K562 (cell line): ENCODE data around the gene YAP1. TPM values are rescaled to one million over a fixed set of nuclear protein-coding genes. Genes with fewer than 3 reads are reported as not detected.

Experiments
- ATAC-seq: fragments of 200-7000 bp; cut with Tn5 transposase; 3 replicates; pipeline ENCODE4 v1.9.1; 2020; ENCODE audit warnings: moderate library complexity
- BruUV-seq: library from RNA; stranded (reverse); fragments of 400-500 nt; replicated peaks from 2 replicates; lab custom pipeline; 2021; lab: Mats Ljungman, UMichigan
- CTCF ChIA-PET: fragments of 300-600 bp; formaldehyde crosslinking; extraction: SDS; loops from one replicate; lab custom pipeline; 2021; ENCODE audit warnings: low intra/inter-chr PET ratio; lab: Yijun Ruan, JAX
- POLR2A ChIA-PET: fragments of 300-600, 350-650 bp; sonication (Branson Sonifier 250); formaldehyde crosslinking; extraction: SDS; loops from one replicate; lab custom pipeline; 2021; ENCODE audit warnings: antibody characterized with exemption, inconsistent platforms; lab: Yijun Ruan, JAX
- DNase-seq, 4 experiments: peaks; one replicate each; pipeline versions ENCODE4 v3.0.0 to v3.0.0-alpha.2; 2011 to 2018; ENCODE audit warnings: low spot score in 3 of 4, mixed read lengths in 3 of 4; ENCODE audit errors: extremely low read depth in 1 of 4
- FAIRE-seq: peaks from 2 replicates; lab custom pipeline; 2011; peaks lifted over from hg19 to GRCh38; lab: Jason Lieb, UNC
- H2AFZ ChIP-seq: 2 replicates; pipeline ENCODE4 v1.6.0; 2011; ENCODE audit warnings: low read depth, low read length, control low read depth, inconsistent platforms
- H3K27ac ChIP-seq: fragments of 200-600 bp; 3 replicates; pipeline ENCODE4 v1.8.0; 2011; ENCODE audit warnings: low read depth, mild to moderate bottlenecking, control low read depth, inconsistent platforms, low read length, moderate library complexity, mixed read lengths; ENCODE audit errors: extremely low read depth
- H3K27me3 ChIP-seq, 2 experiments: fragments of 300-600 bp in 1 of 2; 2 replicates in 1 of 2; 3 replicates in 1 of 2; pipeline versions ENCODE4 v1.6.0 to v1.8.0; 2011; ENCODE audit warnings: inconsistent platforms in 2 of 2, low read length in 2 of 2, mild to moderate bottlenecking in 1 of 2, mixed read lengths in 1 of 2, moderate library complexity in 1 of 2; ENCODE audit not compliant: control insufficient read depth in 2 of 2, insufficient read depth in 2 of 2
- H3K36me3 ChIP-seq: fragments of 300-600 bp; 3 replicates; pipeline ENCODE4 v1.8.0; 2011; ENCODE audit warnings: mild to moderate bottlenecking, low read length, inconsistent platforms; ENCODE audit not compliant: control insufficient read depth, insufficient read depth
- H3K4me1 ChIP-seq, 2 experiments: fragments of 200-600 bp in 1 of 2; replicated peaks in 1 of 2; 2 replicates in 1 of 2; 3 replicates in 1 of 2; pipeline versions ENCODE4 v1.5.1 to v1.8.0; 2011; ENCODE audit warnings: inconsistent platforms in 2 of 2, low read length in 2 of 2, mild to moderate bottlenecking in 1 of 2, mixed read lengths in 1 of 2, moderate library complexity in 1 of 2; ENCODE audit not compliant: control insufficient read depth in 2 of 2, insufficient read depth in 2 of 2
- H3K4me2 ChIP-seq: 2 replicates; pipeline ENCODE4 v1.6.1; 2011; ENCODE audit warnings: low read length, control low read depth, inconsistent platforms, mixed read lengths; ENCODE audit not compliant: insufficient read depth
- H3K4me3 ChIP-seq: fragments of 200-600 bp; sonication (generic), shearing (Covaris generic); 2 replicates; pipeline ENCODE4 v1.5.1; 2016; ENCODE audit warnings: control low read depth, inconsistent platforms
- H3K79me2 ChIP-seq: fragments of 200-600 bp; 3 replicates; pipeline ENCODE4 v1.8.0; 2011; ENCODE audit warnings: low read length, inconsistent platforms; ENCODE audit not compliant: control insufficient read depth, insufficient read depth
- H3K9ac ChIP-seq, 2 experiments: 2 replicates each; pipeline versions ENCODE4 v1.6.0 to v1.6.1; 2011; ENCODE audit warnings: low read depth in 2 of 2, low read length in 2 of 2, control low read depth in 1 of 2, inconsistent platforms in 1 of 2, mild to moderate bottlenecking in 1 of 2, mixed read lengths in 1 of 2; ENCODE audit not compliant: insufficient read depth in 1 of 2
- H3K9me1 ChIP-seq: one replicate; pipeline ENCODE4 v1.6.0; 2011; ENCODE audit warnings: inconsistent platforms, mild to moderate bottlenecking, low read length, moderate library complexity; ENCODE audit not compliant: control insufficient read depth, insufficient read depth
- H3K9me3 ChIP-seq: replicated peaks from 2 replicates; pipeline ENCODE4 v1.5.1; 2011; ENCODE audit warnings: low read depth, low read length, inconsistent platforms; ENCODE audit not compliant: control insufficient read depth, insufficient read depth
- H4K20me1 ChIP-seq: replicated peaks from 2 replicates; pipeline ENCODE4 v1.6.1; 2011; ENCODE audit warnings: low read length, inconsistent platforms, mixed read lengths; ENCODE audit not compliant: control insufficient read depth, insufficient read depth
- ATF7 ChIP-seq: fragments of 450-650 bp; IDR thresholded peaks from 2 replicates; pipeline ENCODE4 v1.7.1; 2014; ENCODE audit warnings: mild to moderate bottlenecking, moderate library complexity
- CBX5 ChIP-seq: IDR thresholded peaks from 2 replicates; pipeline ENCODE4 v1.6.1; 2014; ENCODE audit warnings: low read depth, borderline replicate concordance
- HCFC1 ChIP-seq: IDR thresholded peaks from 2 replicates; pipeline ENCODE4 v1.6.1; 2012; ENCODE audit warnings: low read depth, low read length, improper control_type of control experiment
- KDM4B ChIP-seq, 2 experiments: fragments of 450-650 bp in 1 of 2; sonication (generic) in 1 of 2; IDR thresholded peaks; 2 replicates each; pipeline ENCODE4 v1.6.1; 2016 to 2017; ENCODE audit warnings: borderline replicate concordance in 2 of 2, antibody characterized with exemption in 1 of 2, low read depth in 1 of 2, mild to moderate bottlenecking in 1 of 2
- KLF16 ChIP-seq: IDR thresholded peaks from 2 replicates; pipeline ENCODE4 v1.6.1; 2016; ENCODE audit warnings: antibody characterized with exemption
- MLX ChIP-seq, 2 experiments: fragments of 450-650 bp in 1 of 2; sonication (generic) in 1 of 2; formaldehyde crosslinking; conservative IDR thresholded peaks; 2 replicates each; pipeline versions ENCODE4 v1.4.0 to v1.8.1; 2020 to 2022; ENCODE audit warnings: mild to moderate bottlenecking in 1 of 2, missing genetic modification reagents in 1 of 2
- MTA3 ChIP-seq: fragments of 450-650 bp; formaldehyde crosslinking; IDR thresholded peaks from 2 replicates; pipeline ENCODE4 v1.6.1; 2017; ENCODE audit warnings: mild to moderate bottlenecking, borderline replicate concordance
- PHB2 ChIP-seq: fragments of 450-650 bp; IDR thresholded peaks from 2 replicates; pipeline ENCODE4 v1.6.1; 2017; ENCODE audit warnings: low read depth
- RBM34 ChIP-seq: fragments of 200-400 bp; formaldehyde crosslinking; IDR thresholded peaks from 2 replicates; pipeline ENCODE4 v1.6.1; 2018; ENCODE audit warnings: low read length, borderline replicate concordance; ENCODE audit not compliant: insufficient read depth
- RFX5 ChIP-seq: IDR thresholded peaks from 2 replicates; pipeline ENCODE4 v1.6.1; 2011; ENCODE audit warnings: low read depth, mild to moderate bottlenecking, improper control_type of control experiment, low read length
- SMARCA5 ChIP-seq: fragments of 450-650 bp; IDR thresholded peaks from 2 replicates; pipeline ENCODE4 v1.6.1; 2016
- SMARCE1 ChIP-seq: fragments of 450-650 bp; IDR thresholded peaks from 2 replicates; pipeline ENCODE4 v1.7.1; 2016; ENCODE audit warnings: mild to moderate bottlenecking
- TAF9B ChIP-seq: fragments of 450-650 bp; IDR thresholded peaks from 2 replicates; pipeline ENCODE4 v1.6.1; 2018; ENCODE audit warnings: mild to moderate bottlenecking; ENCODE audit not compliant: partially characterized antibody
- TBL1XR1 ChIP-seq, 2 experiments: IDR thresholded peaks; 2 replicates each; pipeline ENCODE4 v1.6.1; 2012; ENCODE audit warnings: improper control_type of control experiment in 2 of 2, low read length in 2 of 2, mild to moderate bottlenecking in 1 of 2
- ZNF165 ChIP-seq: fragments of 250-450 bp; sonication (Bioruptor Pico); IDR thresholded peaks from 2 replicates; pipeline ENCODE4 v1.4.0; 2020; ENCODE audit warnings: borderline replicate concordance
- ZNF174 ChIP-seq: fragments of 250-450 bp; sonication (Bioruptor Pico); IDR thresholded peaks from 2 replicates; pipeline ENCODE4 v1.4.0; 2020; ENCODE audit warnings: mild to moderate bottlenecking
- ZNF23 ChIP-seq: fragments of 250-450 bp; sonication (Bioruptor Pico); IDR thresholded peaks from 2 replicates; pipeline ENCODE4 v1.4.0; 2020; ENCODE audit warnings: mild to moderate bottlenecking
- ZNF395 ChIP-seq: fragments of 200-800 bp; sonication (Bioruptor generic); IDR thresholded peaks from 2 replicates; pipeline ENCODE4 v1.6.1; 2017; ENCODE audit warnings: missing genetic modification characterization, missing compliant biosample characterization
- ZNF717 ChIP-seq: fragments of 250-450 bp; sonication (Bioruptor Pico); IDR thresholded peaks from 2 replicates; pipeline ENCODE4 v1.5.0; 2021
- ZNF79 ChIP-seq: fragments of 250-450 bp; sonication (Bioruptor Pico); IDR thresholded peaks from 2 replicates; pipeline ENCODE4 v1.4.0; 2020; ENCODE audit warnings: low read depth, mild to moderate bottlenecking, moderate library complexity
- whole genome bisulfite sequencing: fragments of 100-300 bp; shearing (Covaris generic); methylation state at CpG from one replicate; pipeline ENCODE4 v1.1.6; 2016; ENCODE audit warnings: low coverage, mixed read lengths; ENCODE audit not compliant: insufficient coverage; ENCODE audit errors: missing lambda C conversion rate; 5-methylcytosine and 5-hydroxymethylcytosine counted together
- in situ Hi-C: fragments of 300-500 bp; cut with MboI; formaldehyde crosslinking; loops from 4 replicates; pipeline ENCODE4 v1.15.0; 2018; ENCODE audit warnings: inconsistent platforms, mixed read lengths
- intact Hi-C: fragments of 100-400 bp; cut with micrococcal nuclease; formaldehyde crosslinking; loops from 2 replicates; pipeline ENCODE4 v1.14.2; 2022
- polyA plus RNA-seq, 8 experiments: library from polyadenylated mRNA; depleted of rRNA in 4 of 8; stranded (reverse) in 5 of 8; unstranded in 3 of 8; fragments of >200 nt; fragmentation: Nextera tagmentation in 2 of 8; fragmentation: Illumina TruSeq in 1 of 8; extraction: Ambion mirVana in 2 of 8; extraction: Trizol in 1 of 8; gene quantifications; 2 replicates each; pipeline versions ENCODE4 v1.2.1 to v1.2.3, GENCODE V29; 2011 to 2014; ENCODE audit warnings: inconsistent platforms in 1 of 8, missing spikeins in 1 of 8
- total RNA-seq, 7 experiments: library from RNA; depleted of rRNA in 6 of 7; stranded (reverse); fragments of >200 nt in 6 of 7; fragmentation: Illumina TruSeq in 2 of 7; extraction: Trizol in 2 of 7; gene quantifications; 2 replicates each; pipeline versions ENCODE4 v1.2.1 to v1.2.3, GENCODE V29; 2011 to 2021; ENCODE audit warnings: low replicate concordance in 1 of 7
- TF ChIP-seq, protein P1 (sequence below): fragments of 450-650 bp; IDR thresholded peaks from 2 replicates; pipeline ENCODE4 v1.6.1; 2017; ENCODE audit warnings: antibody characterized with exemption

YAP1 gene
- total and polyA plus RNA-seq, 9 of the 15 experiments (the other 6 are each of a cell fraction or from before 2014, with no cell fraction given) = 0.18 TPM; not detected in 8

DNA sequence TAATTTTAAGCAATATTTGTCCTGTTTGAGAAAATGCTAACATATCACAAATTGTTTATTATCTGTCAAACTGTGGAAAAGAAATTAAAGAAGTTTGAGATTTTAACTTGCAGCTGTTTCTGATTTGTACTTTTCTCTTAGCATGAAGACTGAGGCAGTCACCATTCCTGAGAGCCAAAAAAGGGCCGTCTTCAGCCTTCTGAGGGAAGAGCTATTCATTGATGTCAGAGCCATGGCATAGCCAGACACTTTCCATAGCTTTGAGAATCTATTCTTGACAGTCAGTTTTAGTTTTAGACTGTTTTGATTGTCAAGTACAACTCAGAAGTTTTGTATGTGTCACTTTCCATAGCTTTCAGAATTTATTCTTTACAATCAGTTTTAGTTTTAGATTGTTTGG is 32.1 kb downstream of the YAP1 start (continued):
- no peak for TF ChIP-seq ZNF395
- TF ChIP-seq ZNF174 (CRISPR knock-in tag) = no peak
- TF ChIP-seq ZNF165 = no peak
- TF ChIP-seq ZNF23 = no peak
- no peak for TF ChIP-seq TBL1XR1 (IDR thresholded peaks at IDR 0.05; ENCODE audit: low read length in 2 of 2)
- no peak for TF ChIP-seq MTA3
- TF ChIP-seq PHB2 = no peak
- no peak for TF ChIP-seq HCFC1
- no peak for TF ChIP-seq CBX5
- TF ChIP-seq KDM4B (IDR thresholded peaks at IDR 0.05; ENCODE audit: borderline replicate concordance in 2 of 2, low read depth in 1 of 2) = no peak
- TF ChIP-seq RBM34 = no peak
- TF ChIP-seq TAF9B = no peak

- in situ Hi-C loops = no loop called here
- no peak overlapping the region for H3K9ac ChIP-seq
- no peak overlapping the region for H3K27ac ChIP-seq
- H3K4me3 ChIP-seq = no peak overlapping the region
- ATAC-seq (no peak), FAIRE-seq (no peak), DNase-seq (no peak)
- no TSS peak for BruUV-seq
- no peaks in the 10 kb centered on the region for H3K79me2 ChIP-seq
- intact Hi-C loops = no loop called here
- ChIA-PET POLR2A (no interaction called here), CTCF (no interaction called here)
- no peaks in the 10 kb centered on the region for H3K9me3 ChIP-seq
- H4K20me1 ChIP-seq = no peaks in the 10 kb centered on the region
- no peaks in the 10 kb centered on the region for H3K9me1 ChIP-seq
- 0% methylated on average over 1 of the region's 1 CpG for WGBS
- no peaks in the 10 kb centered on the region for H3K27me3 ChIP-seq
- no peaks in the 10 kb centered on the region for H3K36me3 ChIP-seq
- H3K4me2 ChIP-seq = no peak overlapping the region
- H2AFZ ChIP-seq = no peak overlapping the region
- no peaks in the 10 kb centered on the region for H3K4me1 ChIP-seq
- TF ChIP-seq ZNF717 (CRISPR knock-in tag) = no peak
- no peak for TF ChIP-seq ATF7
- no peak for TF ChIP-seq SMARCA5
- no peak for TF ChIP-seq SMARCE1
- TF ChIP-seq, protein P1, sequence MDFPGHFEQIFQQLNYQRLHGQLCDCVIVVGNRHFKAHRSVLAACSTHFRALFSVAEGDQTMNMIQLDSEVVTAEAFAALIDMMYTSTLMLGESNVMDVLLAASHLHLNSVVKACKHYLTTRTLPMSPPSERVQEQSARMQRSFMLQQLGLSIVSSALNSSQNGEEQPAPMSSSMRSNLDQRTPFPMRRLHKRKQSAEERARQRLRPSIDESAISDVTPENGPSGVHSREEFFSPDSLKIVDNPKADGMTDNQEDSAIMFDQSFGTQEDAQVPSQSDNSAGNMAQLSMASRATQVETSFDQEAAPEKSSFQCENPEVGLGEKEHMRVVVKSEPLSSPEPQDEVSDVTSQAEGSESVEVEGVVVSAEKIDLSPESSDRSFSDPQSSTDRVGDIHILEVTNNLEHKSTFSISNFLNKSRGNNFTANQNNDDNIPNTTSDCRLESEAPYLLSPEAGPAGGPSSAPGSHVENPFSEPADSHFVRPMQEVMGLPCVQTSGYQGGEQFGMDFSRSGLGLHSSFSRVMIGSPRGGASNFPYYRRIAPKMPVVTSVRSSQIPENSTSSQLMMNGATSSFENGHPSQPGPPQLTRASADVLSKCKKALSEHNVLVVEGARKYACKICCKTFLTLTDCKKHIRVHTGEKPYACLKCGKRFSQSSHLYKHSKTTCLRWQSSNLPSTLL = no peak
- no peak for TF ChIP-seq RFX5
- TF ChIP-seq KLF16 = no peak
- no peak for TF ChIP-seq MLX (CRISPR knock-in tag; conservative IDR thresholded peaks at IDR 0.05)
- no peak for TF ChIP-seq ZNF79 (CRISPR knock-in tag)
Observed at GRCh38 chr11:102143867-102144266, 33.6 kb downstream of the YAP1 start.
